Gastroesophageal sphincter (tissue), 4 donors: Measurements from ENCODE around the gene FRA10AC1. TPM values are rescaled to one million over a fixed set of nuclear protein-coding genes. Genes with fewer than 3 reads are reported as not detected.

Source experiments
- ATAC-seq: fragments of 150-250 bp; one replicate; pipeline ENCODE4 v1.9.1; 2016; ENCODE audit warnings: mild to moderate bottlenecking, moderate library complexity
- H3K27ac ChIP-seq, 4 donors: fragments of 200-600 bp; sonication (generic) in 3 of 4; 1 replicate in 3 of 4; 2 replicates in 1 of 4; pipeline ENCODE4 v1.5.1; 2016 to 2019
- H3K27me3 ChIP-seq: fragments of 200-600 bp; sonication (generic); one replicate; pipeline ENCODE4 v1.5.1; 2019
- H3K36me3 ChIP-seq, 2 donors: fragments of 200-600 bp; sonication (generic); one replicate each; pipeline ENCODE4 v1.5.1; 2019; ENCODE audit warnings: control low read depth in 1 of 2
- H3K4me1 ChIP-seq, 3 donors: fragments of 200-600 bp; sonication (generic); 1 replicate in 2 of 3; 2 replicates in 1 of 3; pipeline ENCODE4 v1.5.1; 2016 to 2019; ENCODE audit warnings: control low read depth in 2 of 3
- H3K4me3 ChIP-seq, 2 donors: fragments of 200-600 bp; sonication (generic); one replicate each; pipeline ENCODE4 v1.5.1; 2019; ENCODE audit warnings: mild to moderate bottlenecking in 1 of 2, moderate library complexity in 1 of 2
- H3K9me3 ChIP-seq, 3 donors: fragments of 200-600 bp; sonication (generic); one replicate each; pipeline ENCODE4 v1.5.1; 2017 to 2019; ENCODE audit warnings: control low read depth in 2 of 3
- CTCF ChIP-seq, 4 experiments: fragments of 200-600 bp in 2 of 4; fragments of 450-650 bp in 2 of 4; sonication (generic) in 1 of 4; IDR thresholded peaks; one replicate each; pipeline ENCODE4 v1.5.1; 2017 to 2019; ENCODE audit warnings: antibody characterized with exemption in 4 of 4, mild to moderate bottlenecking in 2 of 4, moderate library complexity in 2 of 4
- EP300 ChIP-seq: sonication (generic); formaldehyde crosslinking; IDR thresholded peaks from one replicate; pipeline ENCODE4 v1.6.1; 2017; ENCODE audit warnings: antibody characterized with exemption, mild to moderate bottlenecking
- POLR2A ChIP-seq, 2 donors: fragments of 450-650 bp; IDR thresholded peaks; one replicate each; pipeline ENCODE4 v1.6.1; 2017; ENCODE audit warnings: antibody characterized with exemption in 2 of 2, mild to moderate bottlenecking in 2 of 2, moderate library complexity in 1 of 2
- POLR2AphosphoS5 ChIP-seq: sonication (generic); formaldehyde crosslinking; IDR thresholded peaks from one replicate; pipeline ENCODE4 v1.6.1; 2017; ENCODE audit warnings: antibody characterized with exemption
- WGBS, 2 donors: methylation state at CpG; one replicate each; pipeline ENCODE4 v1.1.5; 2018; ENCODE audit warnings: low coverage in 1 of 2; 5-methylcytosine and 5-hydroxymethylcytosine counted together
- total RNA-seq, 4 donors: library from RNA; depleted of rRNA; stranded (reverse); fragments of >200 nt; gene quantifications; one replicate each; pipeline ENCODE4 v1.1.0, GENCODE V29; 2016

Gene FRA10AC1
- total RNA-seq, 4 donors from 2014 or later, result 8.4 to 28.6 (median 14.3) TPM

DNA sequence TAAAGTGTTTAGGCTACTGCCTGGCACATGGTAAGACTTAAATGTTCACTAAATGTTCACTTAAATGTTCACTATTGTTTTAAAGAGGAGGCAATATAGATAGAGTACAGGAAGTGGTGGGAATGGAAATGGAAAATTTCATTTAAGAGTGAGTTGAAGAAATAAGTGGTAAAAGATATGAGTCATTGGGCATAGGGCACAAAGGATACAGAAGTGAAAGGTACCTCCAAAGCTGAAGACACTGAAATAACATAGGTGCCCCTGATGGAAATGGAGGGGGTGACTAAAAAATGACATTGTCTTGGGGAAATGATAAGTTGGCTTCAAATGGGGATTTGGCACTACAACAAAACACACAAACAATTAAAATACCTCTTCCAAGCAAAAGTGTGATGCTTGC, 5.2 kb upstream of the FRA10AC1 start:
- no peak for TF ChIP-seq EP300
- no peak for TF ChIP-seq POLR2AphosphoS5
- no peak for TF ChIP-seq POLR2A (IDR thresholded peaks at IDR 0.05)
- no peak for TF ChIP-seq CTCF (IDR thresholded peaks at IDR 0.05)
- no peaks in the 10 kb centered on the region for H3K9me3 ChIP-seq
- H3K4me1 ChIP-seq, result peaks cover 0 to 5% (median 0%) of the 10 kb centered on the region in 3 donors
- no peak overlapping the region for H3K4me3 ChIP-seq
- H3K36me3 ChIP-seq, result no peaks in the 10 kb centered on the region
- no peak for ATAC-seq
- H3K27me3 ChIP-seq, result no peaks in the 10 kb centered on the region
- H3K27ac ChIP-seq, result no peak overlapping the region

GRCh38 chr10:93704451-93704850, 2.1 kb upstream of the FRA10AC1 start:
- H3K9me3 ChIP-seq, result no peaks in the 10 kb centered on the region
- H3K4me1 ChIP-seq, result peaks cover 7 to 29% (median 9%) of the 10 kb centered on the region in 3 donors
- no peak overlapping the region for H3K4me3 ChIP-seq
- H3K27me3 ChIP-seq, result no peaks in the 10 kb centered on the region
- TF ChIP-seq POLR2A (IDR thresholded peaks at IDR 0.05), result no peak
- no peak for TF ChIP-seq CTCF (IDR thresholded peaks at IDR 0.05)
- TF ChIP-seq EP300, result no peak
- TF ChIP-seq POLR2AphosphoS5, result no peak
- ATAC-seq, result no peak
- H3K27ac ChIP-seq, result no peak overlapping the region
- WGBS, 2 donors, result 76 to 88% methylated on average over 3 to 5 of the region's 5 CpGs
- peaks cover 0 to 6% of the 10 kb centered on the region in 2 donors for H3K36me3 ChIP-seq

- Histone ChIP-seq H3K4me1 (peaks cover 7 to 29% (median 9%) of the 10 kb centered on the region in 3 donors), H3K4me3 (no peak overlapping the region), H3K27me3 (no peaks in the 10 kb centered on the region), H3K27ac (no peak overlapping the region), H3K36me3 (peaks cover 0 to 12% of the 10 kb centered on the region in 2 donors), H3K9me3 (no peaks in the 10 kb centered on the region)
- no peak for ATAC-seq
- WGBS, 2 donors, result 78 to 100% methylated on average over 1 of the region's 1 CpG
- TF ChIP-seq EP300 (no peak), POLR2AphosphoS5 (no peak), POLR2A (IDR thresholded peaks at IDR 0.05) (no peak), CTCF (IDR thresholded peaks at IDR 0.05) (no peak)
These were observed 1.4 kb upstream of the FRA10AC1 start for GRCh38 chr10:93703841-93704240.

DNA sequence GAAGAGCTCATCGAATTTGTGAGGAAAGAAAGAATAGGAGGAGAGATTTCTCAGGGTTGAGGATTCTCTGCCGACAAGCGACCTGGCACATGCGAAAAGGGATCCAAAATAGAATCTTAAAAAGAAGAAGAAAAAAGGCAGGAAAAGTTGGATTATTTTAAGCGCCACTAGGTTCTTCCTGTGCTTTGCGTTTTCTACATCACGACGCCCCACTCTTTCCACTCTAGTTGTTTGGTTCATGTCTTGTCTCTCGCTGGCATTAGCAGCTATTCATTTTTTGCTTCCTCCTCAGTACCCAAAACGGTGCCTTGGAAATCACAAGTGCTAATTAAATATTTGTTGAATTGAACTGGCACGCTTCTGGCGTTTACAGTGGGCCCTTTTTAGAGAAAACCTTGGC, 674 bp upstream of the FRA10AC1 start:
- no peaks in the 10 kb centered on the region for H3K27me3 ChIP-seq
- peaks cover 0 to 20% of the 10 kb centered on the region in 2 donors for H3K36me3 ChIP-seq
- 0 to 2% methylated on average over 11 to 12 of the region's 12 CpGs for WGBS, 2 donors
- TF ChIP-seq POLR2AphosphoS5, result no peak
- TF ChIP-seq POLR2A (IDR thresholded peaks at IDR 0.05), result no peak
- TF ChIP-seq CTCF (IDR thresholded peaks at IDR 0.05), result no peak
- no peak for TF ChIP-seq EP300
- no peaks in the 10 kb centered on the region for H3K9me3 ChIP-seq
- peak overlapping the region; percentile 67 to 98 for H3K4me3 ChIP-seq
- H3K4me1 ChIP-seq, result peaks cover 7 to 29% (median 9%) of the 10 kb centered on the region in 3 donors
- ATAC-seq, result no peak
- H3K27ac ChIP-seq, result peak overlapping the region; percentile 86 to 94 (median 90)

DNA sequence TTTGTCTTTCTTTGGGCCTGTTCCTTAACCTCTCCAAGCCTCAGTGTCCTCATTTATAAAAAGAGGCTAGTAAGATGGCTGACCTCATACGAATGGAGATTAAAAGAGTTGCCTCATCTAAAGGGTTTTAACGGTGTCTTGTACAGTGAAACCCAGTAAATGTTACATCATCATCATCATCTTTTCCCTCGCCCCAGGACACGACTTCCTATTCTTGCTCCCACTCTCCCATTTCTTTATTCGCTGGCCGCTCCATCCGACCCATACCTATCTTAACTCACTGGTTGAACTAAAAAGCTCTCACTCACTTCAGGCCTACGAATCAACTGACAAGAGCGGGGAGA, 554 bp downstream of the FRA10AC1 start:
- Histone ChIP-seq H3K4me3 (peak overlapping the region; percentile 67 to 98), H3K9me3 (no peaks in the 10 kb centered on the region), H3K36me3 (peaks cover 0 to 32% of the 10 kb centered on the region in 2 donors), H3K27ac (peak overlapping the region; percentile 76 to 92 (median 88)), H3K27me3 (no peaks in the 10 kb centered on the region), H3K4me1 (peaks cover 7 to 29% (median 9%) of the 10 kb centered on the region in 3 donors)
- WGBS, 2 donors, result 0 to 3% methylated on average over 3 to 9 of the region's 9 CpGs
- ATAC-seq, result no peak
- TF ChIP-seq POLR2A (IDR thresholded peaks at IDR 0.05), result no peak
- no peak for TF ChIP-seq POLR2AphosphoS5
- no peak for TF ChIP-seq EP300
- no peak for TF ChIP-seq CTCF (IDR thresholded peaks at IDR 0.05)
